ENCODE data around the gene TRAF5.

Gene TRAF5

GRCh38 chr1:211328084-211328694 is 1.6 kb downstream of the TRAF5 start:
- no peak for DNase-seq (ENCODE audit: low read depth, low spot score)
- H3K27me3 ChIP-seq (ENCODE audit: insufficient read depth, insufficient read length), result no peaks in the 10 kb centered on the region
- H3K9ac ChIP-seq (ENCODE audit: insufficient read length, low read depth), result no peak overlapping the region
- H3K4me3 ChIP-seq (ENCODE audit: insufficient read length, low read depth), result no peak overlapping the region
- peaks cover 7% of the 10 kb centered on the region for H3K36me3 ChIP-seq (ENCODE audit: insufficient read depth, insufficient read length, low read length)
- TF ChIP-seq YY1 (IDR thresholded peaks at IDR 0.05; ENCODE audit: insufficient read depth, insufficient read length) (no peak), ZNF274 (IDR thresholded peaks at IDR 0.05; ENCODE audit: low read depth, low read length) (no peak), SUZ12 (IDR thresholded peaks at IDR 0.05; ENCODE audit: extremely low read depth, insufficient read depth, insufficient read length) (no peak)
- no peaks in the 10 kb centered on the region for H3K9me3 ChIP-seq (ENCODE audit: insufficient read depth, low read length)
- peaks cover 12% of the 10 kb centered on the region for H3K4me1 ChIP-seq (ENCODE audit: insufficient read depth, insufficient read length)

DNA sequence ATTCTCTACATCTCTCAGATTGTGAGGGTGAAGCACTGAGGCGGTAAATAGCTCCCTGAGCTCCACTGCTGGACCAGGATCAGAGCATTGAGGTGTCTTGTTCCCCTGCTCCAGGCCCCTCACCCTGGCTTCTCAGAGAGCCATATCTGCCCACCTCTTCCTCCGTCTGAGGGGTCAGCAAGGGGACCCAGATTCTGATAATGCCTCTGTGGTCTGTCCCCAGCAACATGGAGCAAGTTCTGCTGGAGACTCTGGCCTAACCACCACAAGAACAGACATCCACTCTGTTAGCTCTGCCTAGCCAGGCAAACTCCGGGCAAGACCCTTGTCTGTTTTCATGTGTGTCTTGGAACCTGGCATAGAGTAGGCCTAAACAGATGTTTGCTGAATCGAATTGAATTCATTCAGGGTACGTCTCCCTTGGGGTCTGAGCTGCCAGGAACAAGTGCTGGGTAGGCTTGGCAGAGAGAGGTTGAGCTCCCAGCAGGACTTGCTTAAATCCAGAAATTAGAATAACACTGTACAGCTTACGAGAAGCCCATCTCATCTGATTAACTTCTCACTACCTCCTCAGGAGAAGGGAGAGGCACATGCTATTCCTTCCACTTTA is 2.3 kb downstream of the TRAF5 start:
- H3K4me1 ChIP-seq (ENCODE audit: insufficient read depth, insufficient read length), result peaks cover 12% of the 10 kb centered on the region
- no peak overlapping the region for H3K9ac ChIP-seq (ENCODE audit: insufficient read length, low read depth)
- H3K27me3 ChIP-seq (ENCODE audit: insufficient read depth, insufficient read length), result no peaks in the 10 kb centered on the region
- no peak for DNase-seq (ENCODE audit: low read depth, low spot score)
- H3K4me3 ChIP-seq (ENCODE audit: insufficient read length, low read depth), result no peak overlapping the region
- no peaks in the 10 kb centered on the region for H3K9me3 ChIP-seq (ENCODE audit: insufficient read depth, low read length)
- no peak for TF ChIP-seq ZNF274 (IDR thresholded peaks at IDR 0.05; ENCODE audit: low read depth, low read length)
- no peak for TF ChIP-seq SUZ12 (IDR thresholded peaks at IDR 0.05; ENCODE audit: extremely low read depth, insufficient read depth, insufficient read length)
- TF ChIP-seq YY1 (IDR thresholded peaks at IDR 0.05; ENCODE audit: insufficient read depth, insufficient read length), result no peak
- H3K36me3 ChIP-seq (ENCODE audit: insufficient read depth, insufficient read length, low read length), result peaks cover 7% of the 10 kb centered on the region

GRCh38 chr1:211329764-211330201 is 3.1 kb downstream of the TRAF5 start:
- TF ChIP-seq YY1 (IDR thresholded peaks at IDR 0.05; ENCODE audit: insufficient read depth, insufficient read length) (no peak), SUZ12 (IDR thresholded peaks at IDR 0.05; ENCODE audit: extremely low read depth, insufficient read depth, insufficient read length) (no peak), ZNF274 (IDR thresholded peaks at IDR 0.05; ENCODE audit: low read depth, low read length) (no peak)
- H3K9me3 ChIP-seq (ENCODE audit: insufficient read depth, low read length), result no peaks in the 10 kb centered on the region
- H3K27me3 ChIP-seq (ENCODE audit: insufficient read depth, insufficient read length), result no peaks in the 10 kb centered on the region
- peaks cover 12% of the 10 kb centered on the region for H3K4me1 ChIP-seq (ENCODE audit: insufficient read depth, insufficient read length)
- H3K36me3 ChIP-seq (ENCODE audit: insufficient read depth, insufficient read length, low read length), result peaks cover 7% of the 10 kb centered on the region
- no peak overlapping the region for H3K4me3 ChIP-seq (ENCODE audit: insufficient read length, low read depth)
- no peak for DNase-seq (ENCODE audit: low read depth, low spot score)
- no peak overlapping the region for H3K9ac ChIP-seq (ENCODE audit: insufficient read length, low read depth)

DNA sequence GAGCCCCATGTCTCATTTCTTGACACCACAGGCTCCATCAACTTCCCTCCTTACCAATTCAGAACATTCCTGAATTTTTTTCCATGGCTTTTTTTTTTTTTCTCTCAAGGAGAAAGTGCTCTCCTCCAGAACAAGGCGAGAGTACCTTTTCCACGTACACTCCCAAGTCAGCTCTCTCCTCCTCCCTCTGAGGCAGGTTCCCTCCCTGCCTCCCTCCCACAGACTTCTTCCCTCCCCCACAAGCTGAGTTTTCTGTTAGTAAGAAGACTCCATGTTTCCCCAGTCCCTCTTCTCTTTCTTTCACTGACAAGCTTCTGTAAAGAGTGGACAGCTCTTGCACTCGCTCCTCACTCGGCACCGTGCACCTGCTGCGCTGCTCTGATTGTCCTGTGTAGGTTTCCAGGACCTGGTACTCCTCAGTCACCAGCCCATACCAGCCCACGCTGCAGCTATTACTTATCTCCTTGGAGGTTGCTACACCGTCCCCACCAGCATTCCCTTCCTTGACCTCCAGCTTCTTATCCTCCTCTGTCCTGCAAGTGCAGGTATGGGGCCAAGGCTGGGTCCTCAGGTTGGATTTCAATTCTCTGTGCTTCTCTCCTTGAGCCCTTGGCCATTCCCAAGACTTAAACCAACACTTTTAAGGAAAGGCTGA is 3.8 kb downstream of the TRAF5 start:
- peaks cover 7% of the 10 kb centered on the region for H3K36me3 ChIP-seq (ENCODE audit: insufficient read depth, insufficient read length, low read length)
- no peak overlapping the region for H3K4me3 ChIP-seq (ENCODE audit: insufficient read length, low read depth)
- H3K9me3 ChIP-seq (ENCODE audit: insufficient read depth, low read length), result no peaks in the 10 kb centered on the region
- H3K27me3 ChIP-seq (ENCODE audit: insufficient read depth, insufficient read length), result no peaks in the 10 kb centered on the region
- no peak for TF ChIP-seq ZNF274 (IDR thresholded peaks at IDR 0.05; ENCODE audit: low read depth, low read length)
- no peak for TF ChIP-seq YY1 (IDR thresholded peaks at IDR 0.05; ENCODE audit: insufficient read depth, insufficient read length)
- TF ChIP-seq SUZ12 (IDR thresholded peaks at IDR 0.05; ENCODE audit: extremely low read depth, insufficient read depth, insufficient read length), result no peak
- no peak overlapping the region for H3K9ac ChIP-seq (ENCODE audit: insufficient read length, low read depth)
- H3K4me1 ChIP-seq (ENCODE audit: insufficient read depth, insufficient read length), result peaks cover 12% of the 10 kb centered on the region
- no peak for DNase-seq (ENCODE audit: low read depth, low spot score)

DNA sequence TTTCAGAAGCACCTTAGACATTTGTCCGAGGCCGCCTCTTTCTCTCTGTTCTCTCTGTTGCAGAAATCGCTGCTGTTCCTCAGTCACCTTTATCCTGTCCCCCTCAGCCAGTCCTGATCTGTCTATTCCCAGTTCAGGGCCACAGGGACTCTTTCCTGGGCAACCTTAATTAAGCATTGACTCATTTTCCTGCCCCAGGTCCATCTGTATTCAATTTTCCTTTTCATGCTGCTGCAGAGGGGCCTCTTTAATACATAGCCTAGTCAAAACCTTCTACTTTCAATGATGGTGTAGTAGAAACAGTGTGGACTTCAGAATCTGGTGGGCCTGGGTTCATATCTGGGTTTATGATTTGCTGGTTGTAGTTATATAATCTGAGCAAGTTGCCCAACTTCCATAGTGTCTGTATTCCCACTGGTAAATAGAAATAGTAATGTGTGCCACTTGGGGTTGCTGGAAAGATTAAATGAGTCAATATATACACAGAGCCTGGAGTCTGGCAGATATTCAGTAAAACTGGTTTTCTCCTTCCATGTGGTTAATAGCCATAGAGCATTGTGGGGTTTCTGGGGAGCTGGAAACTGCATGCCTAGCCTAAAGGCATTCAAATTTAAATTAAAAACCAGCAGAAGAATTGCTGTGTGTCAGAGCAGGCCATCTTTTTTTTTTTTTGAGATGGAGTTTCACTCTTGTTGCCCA is 4.5 kb downstream of the TRAF5 start:
- no peaks in the 10 kb centered on the region for H3K9me3 ChIP-seq (ENCODE audit: insufficient read depth, low read length)
- H3K27me3 ChIP-seq (ENCODE audit: insufficient read depth, insufficient read length), result no peaks in the 10 kb centered on the region
- peaks cover 11% of the 10 kb centered on the region for H3K4me1 ChIP-seq (ENCODE audit: insufficient read depth, insufficient read length)
- H3K36me3 ChIP-seq (ENCODE audit: insufficient read depth, insufficient read length, low read length), result peaks cover 7% of the 10 kb centered on the region
- no peak overlapping the region for H3K9ac ChIP-seq (ENCODE audit: insufficient read length, low read depth)
- H3K4me3 ChIP-seq (ENCODE audit: insufficient read length, low read depth), result no peak overlapping the region
- no peak for TF ChIP-seq YY1 (IDR thresholded peaks at IDR 0.05; ENCODE audit: insufficient read depth, insufficient read length)
- TF ChIP-seq ZNF274 (IDR thresholded peaks at IDR 0.05; ENCODE audit: low read depth, low read length), result no peak
- TF ChIP-seq SUZ12 (IDR thresholded peaks at IDR 0.05; ENCODE audit: extremely low read depth, insufficient read depth, insufficient read length), result no peak
- no peak for DNase-seq (ENCODE audit: low read depth, low spot score)

- H3K9ac ChIP-seq (ENCODE audit: insufficient read length, low read depth), result no peak overlapping the region
- no peak overlapping the region for H3K4me3 ChIP-seq (ENCODE audit: insufficient read length, low read depth)
- H3K9me3 ChIP-seq (ENCODE audit: insufficient read depth, low read length), result no peaks in the 10 kb centered on the region
- peaks cover 7% of the 10 kb centered on the region for H3K36me3 ChIP-seq (ENCODE audit: insufficient read depth, insufficient read length, low read length)
- no peaks in the 10 kb centered on the region for H3K27me3 ChIP-seq (ENCODE audit: insufficient read depth, insufficient read length)
- peaks cover 8% of the 10 kb centered on the region for H3K4me1 ChIP-seq (ENCODE audit: insufficient read depth, insufficient read length)
- TF ChIP-seq SUZ12 (IDR thresholded peaks at IDR 0.05; ENCODE audit: extremely low read depth, insufficient read depth, insufficient read length) (no peak), YY1 (IDR thresholded peaks at IDR 0.05; ENCODE audit: insufficient read depth, insufficient read length) (no peak), ZNF274 (IDR thresholded peaks at IDR 0.05; ENCODE audit: low read depth, low read length) (no peak)
- no peak for DNase-seq (ENCODE audit: low read depth, low spot score)
Measured at GRCh38 chr1:211332036-211332616, 5.5 kb downstream of the TRAF5 start.

All from NT2/D1 (cell line).